CD4-positive, alpha-beta T cell treated with Interleukin-12 subunit alpha and Interleukin-12 subunit beta, for 1 hour (primary cell): ENCODE measurements around the gene TUBB2B.
A peak's percentile ranks its signal among the peaks of the same experiment; 100 is the strongest.

Experiments used
- DNase-seq: peaks from one replicate; pipeline ENCODE4 v3.0.0-alpha.2; 2020

TUBB2B gene

GRCh38 chr6:3232017-3232945 lies 4.8 kb upstream of the TUBB2B start:
- no peak for DNase-seq

GRCh38 chr6:3231247-3232016 lies 4.0 kb upstream of the TUBB2B start:
- DNase-seq: no peak

- no peak for DNase-seq
Measured at GRCh38 chr6:3230900-3231246, 3.4 kb upstream of the TUBB2B start.

- DNase-seq: no peak
Measured at GRCh38 chr6:3230256-3230882, 2.9 kb upstream of the TUBB2B start.

- peak; percentile 34 for DNase-seq
Measured at GRCh38 chr6:3229566-3230178, 2.2 kb upstream of the TUBB2B start.

GRCh38 chr6:3228771-3229565 lies 1.5 kb upstream of the TUBB2B start:
- peak; percentile 52 for DNase-seq

- no peak for DNase-seq
Measured at GRCh38 chr6:3228046-3228671, 706 bp upstream of the TUBB2B start.

GRCh38 chr6:3226481-3227362 lies 731 bp downstream of the TUBB2B start:
- no peak for DNase-seq

- DNase-seq: no peak
Measured at GRCh38 chr6:3226042-3226441, 1.4 kb downstream of the TUBB2B start.

GRCh38 chr6:3222506-3223038 lies 4.9 kb downstream of the TUBB2B start:
- no peak for DNase-seq

GRCh38 chr6:3221578-3221977 lies 5.9 kb downstream of the TUBB2B start:
- DNase-seq: no peak

- no peak for DNase-seq
Measured at GRCh38 chr6:3220366-3220765, 7.1 kb downstream of the TUBB2B start.

GRCh38 chr6:3218266-3218665 lies 9.2 kb downstream of the TUBB2B start:
- DNase-seq: no peak

GRCh38 chr6:3217286-3217685 lies 10.2 kb downstream of the TUBB2B start:
- no peak for DNase-seq

- DNase-seq: no peak
Measured at GRCh38 chr6:3214898-3215297, 12.6 kb downstream of the TUBB2B start.

- no peak for DNase-seq
Measured at GRCh38 chr6:3213334-3213695, 14.1 kb downstream of the TUBB2B start.

GRCh38 chr6:3212261-3212660 lies 15.2 kb downstream of the TUBB2B start:
- DNase-seq: no peak

GRCh38 chr6:3211681-3212080 lies 15.8 kb downstream of the TUBB2B start:
- DNase-seq: no peak

- no peak for DNase-seq
Measured at GRCh38 chr6:3210024-3210610, 17.3 kb downstream of the TUBB2B start.
